HG03575 (cell line): ENCODE results near the gene ETV4.

Experiments used
- ATAC-seq: cut with Tn5 transposase; IDR thresholded peaks from one replicate; pipeline ENCODE4 v1.9.1; 2021; ENCODE audit not compliant: unreplicated experiment, insufficient number of reproducible peaks, low FRiP score; ENCODE audit errors: extremely low read depth

The ETV4 gene

GRCh38 chr17:43548689-43549379 is 2.7 kb upstream of the ETV4 start:
- ATAC-seq, result no peak

DNA sequence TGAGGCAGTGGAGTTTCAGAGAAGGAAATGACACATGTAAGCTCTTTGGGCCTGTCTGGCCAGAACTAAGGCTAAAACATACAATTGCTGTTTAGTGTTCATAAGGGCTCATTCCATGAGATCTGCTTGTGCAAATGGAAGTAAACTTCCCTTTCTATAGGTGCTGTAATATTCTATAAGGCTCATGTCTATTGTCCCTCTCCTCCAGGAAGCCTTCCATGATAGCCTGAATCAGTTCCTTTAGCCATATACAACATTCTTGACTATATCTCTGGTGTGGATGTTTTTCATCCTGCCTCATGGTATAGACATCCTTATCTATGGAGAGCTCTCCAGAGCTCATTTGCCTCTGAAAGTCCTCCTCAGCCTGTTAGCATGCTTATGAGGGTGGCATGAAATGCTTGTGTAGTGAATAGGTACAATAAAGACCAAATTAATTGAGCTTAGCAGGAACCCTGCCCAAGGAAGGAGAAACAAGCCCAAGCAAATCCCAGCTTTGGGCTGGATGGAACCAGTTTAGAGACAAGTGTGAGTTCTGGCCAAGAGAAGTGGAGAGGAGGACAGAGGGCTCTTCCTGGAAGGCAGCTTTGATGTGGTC is 1.6 kb upstream of the ETV4 start:
- no peak for ATAC-seq

DNA sequence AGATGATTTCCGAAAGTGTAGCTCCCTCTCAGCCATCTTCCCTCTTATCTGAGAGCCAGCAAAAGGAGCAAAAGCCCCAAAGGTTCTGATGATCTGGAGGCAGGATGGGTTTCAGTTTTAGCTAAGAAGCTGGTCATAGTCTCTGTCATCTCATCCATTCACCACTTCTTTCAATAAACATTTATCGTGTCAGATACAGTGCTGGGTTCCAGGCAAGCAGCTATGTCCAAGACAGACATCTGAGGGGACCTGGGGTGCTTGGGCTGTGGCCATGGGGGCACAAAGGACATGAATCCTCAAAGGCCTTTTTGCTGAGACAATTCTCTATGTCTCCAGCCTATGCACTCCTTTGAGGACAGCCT is 1.0 kb upstream of the ETV4 start:
- ATAC-seq, result no peak

DNA sequence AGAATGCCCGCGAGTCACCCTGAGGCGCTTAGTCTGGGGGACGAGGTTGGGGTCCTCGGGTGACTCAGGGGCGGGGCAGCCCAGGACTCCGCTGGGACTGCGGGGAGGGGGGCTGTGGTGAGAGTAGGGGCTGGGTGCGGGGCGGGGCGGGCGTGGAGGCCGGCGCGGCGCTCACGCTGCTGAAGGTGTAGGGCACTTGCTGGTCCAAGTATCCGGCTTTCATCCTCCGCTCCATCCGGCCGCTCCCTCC is 832 bp downstream of the ETV4 start:
- no peak for ATAC-seq

- no peak for ATAC-seq
Measured at GRCh38 chr17:43543771-43544575, 2.2 kb downstream of the ETV4 start.

GRCh38 chr17:43543300-43543699 is 2.8 kb downstream of the ETV4 start:
- no peak for ATAC-seq

GRCh38 chr17:43542859-43543258 is 3.3 kb downstream of the ETV4 start:
- ATAC-seq, result no peak

DNA sequence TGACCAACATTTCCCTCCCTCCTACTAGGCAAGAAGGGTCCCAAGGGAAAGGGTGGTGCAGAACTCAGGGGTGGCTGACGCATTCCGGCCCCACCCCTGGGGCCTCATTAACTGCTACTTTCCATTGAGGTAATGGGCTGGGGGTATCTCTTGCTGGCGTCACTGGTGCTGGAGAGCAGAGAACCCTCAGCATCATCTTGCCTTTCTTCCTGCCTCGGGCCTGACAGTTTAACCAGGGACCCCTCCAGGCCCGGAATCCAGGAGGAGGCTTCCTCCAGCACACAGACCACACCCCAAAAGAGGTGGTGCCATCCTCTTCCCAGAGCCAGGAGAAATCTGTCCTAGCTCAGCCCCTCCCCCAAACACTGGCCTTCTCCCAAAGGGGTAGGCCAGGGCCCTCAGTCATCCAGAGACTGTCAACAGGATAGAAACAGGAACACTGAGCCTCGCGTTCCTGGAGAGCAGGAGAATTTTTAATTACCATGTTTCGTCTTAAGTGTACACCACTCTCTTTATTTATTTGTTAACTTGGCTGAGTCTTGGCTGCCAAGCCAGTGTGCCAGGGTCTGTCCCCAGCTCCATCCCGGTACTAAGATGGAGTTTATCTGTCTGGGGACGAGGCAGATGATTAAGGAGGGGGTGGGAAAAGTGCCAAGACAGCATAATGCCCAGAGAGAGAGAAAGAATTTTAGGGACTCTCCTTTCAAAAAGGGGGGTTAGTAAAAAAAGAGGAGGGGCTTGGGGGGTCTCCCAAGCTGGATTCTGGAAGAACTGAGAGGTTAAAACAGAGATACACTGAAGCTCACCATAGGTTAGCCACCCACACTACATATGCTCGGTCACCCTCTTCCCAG is 5.1 kb downstream of the ETV4 start:
- ATAC-seq, result no peak

DNA sequence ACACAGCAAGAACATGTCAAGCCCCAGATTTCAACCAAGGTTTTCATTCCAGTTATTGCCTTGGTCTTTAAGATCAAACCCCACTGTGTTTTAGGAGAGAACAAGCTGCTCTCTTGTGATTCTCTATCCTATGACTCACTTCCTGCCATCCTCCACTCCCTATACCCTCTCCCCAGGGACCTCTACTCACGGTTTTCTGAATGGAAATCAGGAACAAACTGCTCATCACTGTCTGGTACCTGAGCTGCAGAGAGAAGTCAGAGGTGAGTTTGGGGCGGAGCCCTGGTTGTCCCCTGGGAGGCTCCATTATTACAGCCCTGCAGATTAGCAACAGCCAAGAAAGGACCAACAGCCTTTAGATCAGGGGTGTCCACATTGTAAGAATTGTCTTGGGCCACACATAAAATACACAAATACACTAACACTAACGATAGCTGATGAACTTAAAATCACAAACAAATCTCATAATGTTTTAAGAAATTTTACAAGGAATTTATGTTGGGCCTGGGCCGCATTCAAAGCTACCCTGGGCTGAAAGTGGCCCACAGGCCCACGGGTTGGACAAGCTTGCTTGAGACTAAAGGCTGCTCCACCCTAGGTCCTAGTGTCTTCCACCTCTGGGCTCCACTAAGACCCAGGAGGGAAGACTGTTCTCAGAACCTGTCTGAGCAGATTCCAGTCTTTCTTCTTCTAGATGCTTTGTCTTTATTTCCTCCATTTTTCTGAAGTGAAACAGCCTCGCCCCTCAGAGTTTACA is 9.7 kb downstream of the ETV4 start:
- no peak for ATAC-seq

- no peak for ATAC-seq
Measured at GRCh38 chr17:43534909-43535308, 11.2 kb downstream of the ETV4 start.

- no peak for ATAC-seq
Measured at GRCh38 chr17:43533699-43534098, 12.4 kb downstream of the ETV4 start.

DNA sequence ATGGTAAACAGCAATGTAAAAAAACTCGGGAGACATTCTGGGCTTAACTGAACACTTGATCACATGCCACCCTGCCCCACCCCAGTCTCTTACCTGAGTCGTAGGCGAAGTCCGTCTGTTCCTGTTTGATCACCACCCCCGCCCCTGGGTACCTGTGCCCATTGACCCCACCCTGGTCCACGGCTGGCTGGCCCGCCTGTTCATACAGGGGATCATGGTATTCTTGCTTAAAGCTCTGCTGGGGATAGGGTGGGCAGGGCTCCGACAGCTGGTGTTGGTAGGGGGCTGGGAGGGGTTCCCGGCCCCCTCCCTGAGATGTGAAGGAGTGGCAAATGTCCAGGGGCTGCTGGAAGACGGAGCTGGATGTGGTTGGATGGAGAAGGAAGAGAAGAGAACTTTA is 13.6 kb downstream of the ETV4 start:
- ATAC-seq, result no peak

DNA sequence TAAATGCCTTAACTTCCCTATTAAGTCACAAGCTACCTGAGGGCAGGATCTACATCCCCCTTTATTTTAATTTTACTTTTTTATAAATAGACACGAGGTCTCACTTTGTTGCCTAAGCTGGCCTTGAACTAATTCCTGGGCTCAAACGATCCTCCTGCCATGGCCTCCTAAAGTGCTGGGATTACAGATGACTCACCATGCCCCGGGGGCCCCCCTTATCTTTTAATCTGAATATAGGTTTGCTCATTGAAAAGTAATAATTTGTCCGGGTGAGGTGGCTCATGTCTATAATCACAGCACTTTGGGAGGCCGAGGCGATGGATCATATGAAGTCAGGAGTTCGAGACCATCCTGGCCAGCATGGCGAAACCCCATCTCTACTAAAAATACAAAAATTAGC is 14.2 kb downstream of the ETV4 start:
- ATAC-seq, result no peak

GRCh38 chr17:43531082-43531378 is 15.1 kb downstream of the ETV4 start:
- ATAC-seq, result no peak

GRCh38 chr17:43530288-43531081 is 15.7 kb downstream of the ETV4 start:
- ATAC-seq, result no peak

GRCh38 chr17:43529947-43530287 is 16.2 kb downstream of the ETV4 start:
- ATAC-seq, result no peak

- ATAC-seq, result no peak
Measured at GRCh38 chr17:43528988-43529814, 16.9 kb downstream of the ETV4 start.
